Activated CD4-positive, alpha-beta T cell treated with anti-CD3 and anti-CD28 coated beads for 36 hours (primary cell): ENCODE results near the gene COL1A1. TPM values are rescaled to one million over a fixed set of nuclear protein-coding genes. Genes with fewer than 3 reads are reported as not detected.
A peak's percentile ranks its signal among the peaks of the same experiment; 100 is the strongest.

Source experiments
- ATAC-seq: fragments of 200-7000 bp; cut with Tn5 transposase; one replicate; pipeline ENCODE4 v1.10.0; 2021; ENCODE audit warnings: mild to moderate bottlenecking, moderate library complexity
- CTCF ChIA-PET: fragments of 350-600 bp; sonication (Branson Sonifier 250); formaldehyde crosslinking; loops from one replicate; lab custom pipeline; 2021; ENCODE audit warnings: antibody characterized with exemption; lab: Charles Lee
- POLR2A ChIA-PET: fragments of 350-600 bp; sonication (Branson Sonifier 250); formaldehyde crosslinking; loops from one replicate; lab custom pipeline; 2021; ENCODE audit warnings: antibody characterized with exemption, inconsistent platforms; lab: Charles Lee
- DNase-seq: peaks from one replicate; pipeline ENCODE4 v3.0.0-alpha.2; 2020
- H3K27ac Mint-ChIP-seq: one replicate; pipeline ENCODE4 v1.8.0; 2021; ENCODE audit warnings: mixed read lengths
- H3K27me3 Mint-ChIP-seq: one replicate; pipeline ENCODE4 v1.8.0; 2021; ENCODE audit warnings: mixed read lengths
- H3K36me3 Mint-ChIP-seq: one replicate; pipeline ENCODE4 v1.8.0; 2021; ENCODE audit warnings: low read depth, mixed read lengths
- H3K4me1 Mint-ChIP-seq: one replicate; pipeline ENCODE4 v1.8.0; 2021; ENCODE audit warnings: mixed read lengths
- H3K4me3 Mint-ChIP-seq: one replicate; pipeline ENCODE4 v1.8.0; 2021; ENCODE audit warnings: mild to moderate bottlenecking, moderate library complexity, mixed read lengths
- H3K9me3 Mint-ChIP-seq: one replicate; pipeline ENCODE4 v1.8.0; 2021; ENCODE audit warnings: low read depth, mixed read lengths
- intact Hi-C, 2 experiments: fragments of 100-400 bp; cut with DNase I in 1 of 2; cut with micrococcal nuclease in 1 of 2; formaldehyde crosslinking; loops; one replicate each; pipeline versions ENCODE4 v1.14.2 to v1.15.1; 2022 to 2024; cut with DNase I, micrococcal nuclease
- total RNA-seq, 2 experiments: library from RNA; stranded (reverse); gene quantifications; one replicate each; pipeline ENCODE4 v1.2.3, GENCODE V29; 2021

The COL1A1 gene
- total RNA-seq, 2 experiments from 2014 or later = 0.55 to 0.70 TPM

- ChIA-PET POLR2A (no interaction called here), CTCF (interaction anchor here (0.9 to 2.8 kb wide), 5 partner anchors 8 to 113 kb away, joined by 3 to 34 read pairs (median 5); partner anchors contain the start of gene PDK2)
- no peaks in the 10 kb centered on the region for H3K27me3 Mint-ChIP-seq
- intact Hi-C loops = no loop called here
- H3K27ac Mint-ChIP-seq = no peak overlapping the region
- DNase-seq (no peak), ATAC-seq (no peak)
- H3K4me1 Mint-ChIP-seq = peaks cover 8% of the 10 kb centered on the region
- no peaks in the 10 kb centered on the region for H3K36me3 Mint-ChIP-seq
- H3K4me3 Mint-ChIP-seq = no peak overlapping the region
- H3K9me3 Mint-ChIP-seq = no peaks in the 10 kb centered on the region
Observed at GRCh38 chr17:50176559-50177357, 24.7 kb downstream of the COL1A1 start.

- H3K9me3 Mint-ChIP-seq = no peaks in the 10 kb centered on the region
- DNase-seq (no peak), ATAC-seq (no peak)
- H3K27ac Mint-ChIP-seq = no peak overlapping the region
- H3K4me3 Mint-ChIP-seq = no peak overlapping the region
- CTCF ChIA-PET = interaction anchor here (0.6 to 1.1 kb wide), 2 partner anchors 23 to 42 kb away, joined by 3 read pairs; no protein-coding TSS in a partner anchor
- H3K36me3 Mint-ChIP-seq = no peaks in the 10 kb centered on the region
- peaks cover 8% of the 10 kb centered on the region for H3K4me1 Mint-ChIP-seq
- no peaks in the 10 kb centered on the region for H3K27me3 Mint-ChIP-seq
- intact Hi-C loops = no loop called here
- POLR2A ChIA-PET = no interaction called here
Observed at GRCh38 chr17:50175035-50175807, 26.2 kb downstream of the COL1A1 start.

GRCh38 chr17:50174444-50174843 lies 27.0 kb downstream of the COL1A1 start:
- Mint-ChIP-seq H3K4me3 (no peak overlapping the region), H3K27me3 (no peaks in the 10 kb centered on the region), H3K36me3 (no peaks in the 10 kb centered on the region), H3K27ac (no peak overlapping the region), H3K9me3 (no peaks in the 10 kb centered on the region), H3K4me1 (peaks cover 9% of the 10 kb centered on the region)
- CTCF ChIA-PET = interaction anchor here (0.6 to 1.1 kb wide), 3 partner anchors 22 to 42 kb away, joined by 3 read pairs; no protein-coding TSS in a partner anchor
- DNase-seq (no peak), ATAC-seq (no peak)
- intact Hi-C loops = no loop called here
- POLR2A ChIA-PET = no interaction called here

DNA sequence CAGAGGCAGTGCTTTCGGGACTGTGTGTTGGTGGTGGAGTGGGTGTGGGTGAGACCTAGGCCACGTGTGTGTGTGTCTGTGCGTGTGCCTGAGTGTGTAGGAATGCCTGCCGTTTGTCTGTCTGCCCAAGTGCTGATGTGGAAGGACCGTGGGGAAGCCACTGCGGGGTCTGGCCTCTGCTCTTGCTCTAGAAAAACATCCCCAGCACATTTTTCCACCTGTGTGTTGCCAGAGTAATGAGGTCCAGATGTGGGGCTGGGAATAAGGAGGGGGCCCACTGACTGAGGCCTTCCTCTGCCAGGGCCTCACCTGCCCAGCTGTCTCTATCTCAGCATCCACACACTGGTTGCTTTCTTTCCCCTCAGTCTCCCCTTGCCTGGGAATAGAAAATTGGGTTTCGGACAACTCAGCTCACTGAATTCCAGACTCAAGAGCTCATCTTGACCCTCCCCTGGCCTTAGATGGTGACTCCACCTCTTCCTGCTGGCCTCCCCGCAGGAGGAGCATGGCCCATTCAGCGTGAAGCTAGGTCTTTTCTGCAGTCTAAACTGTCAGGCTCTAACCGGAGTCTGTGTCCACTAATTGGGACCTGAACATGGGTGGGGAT lies 28.0 kb downstream of the COL1A1 start:
- DNase-seq (no peak), ATAC-seq (no peak)
- Mint-ChIP-seq H3K4me3 (no peak overlapping the region), H3K27ac (no peak overlapping the region), H3K27me3 (no peaks in the 10 kb centered on the region), H3K36me3 (no peaks in the 10 kb centered on the region), H3K9me3 (no peaks in the 10 kb centered on the region), H3K4me1 (peaks cover 17% of the 10 kb centered on the region)
- CTCF ChIA-PET = interaction anchor here (0.6 to 1.1 kb wide), 4 partner anchors 9 to 123 kb away, joined by 3 to 4 read pairs (median 3); no protein-coding TSS in a partner anchor
- intact Hi-C loops = no loop called here
- POLR2A ChIA-PET = interaction anchor here (0.5 to 0.6 kb wide), 2 partner anchors 65 to 357 kb away, joined by 3 read pairs; no protein-coding TSS in a partner anchor

DNA sequence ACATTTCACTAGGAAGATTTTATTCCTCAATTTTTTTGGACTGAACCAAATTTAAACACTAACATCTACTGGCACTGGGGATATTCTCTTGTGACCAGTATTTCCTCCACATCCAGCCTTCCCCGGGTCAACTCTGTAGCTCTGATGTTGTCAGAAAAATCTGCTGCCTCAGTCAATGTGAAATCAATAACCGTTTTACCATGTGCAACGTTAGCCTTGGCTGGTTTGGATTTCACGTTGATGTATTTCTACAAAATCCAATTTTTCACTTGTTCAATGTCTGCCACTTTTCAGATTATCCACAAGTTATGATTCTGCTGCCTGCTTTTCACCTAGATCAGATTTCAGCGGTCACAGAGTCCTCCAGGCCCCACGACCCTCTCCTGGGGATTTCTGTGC lies 28.5 kb downstream of the COL1A1 start:
- CTCF ChIA-PET = interaction anchor here (0.9 to 1.1 kb wide), 4 partner anchors 9 to 124 kb away, joined by 3 to 4 read pairs (median 4); no protein-coding TSS in a partner anchor
- no peaks in the 10 kb centered on the region for H3K27me3 Mint-ChIP-seq
- H3K4me1 Mint-ChIP-seq = peaks cover 12% of the 10 kb centered on the region
- POLR2A ChIA-PET = interaction anchor here (0.5 kb wide), 1 partner anchor 356 kb away, joined by 3 read pairs; no protein-coding TSS in a partner anchor
- no peak overlapping the region for H3K27ac Mint-ChIP-seq
- intact Hi-C loops = no loop called here
- DNase-seq (no peak), ATAC-seq (no peak)
- no peaks in the 10 kb centered on the region for H3K9me3 Mint-ChIP-seq
- no peak overlapping the region for H3K4me3 Mint-ChIP-seq
- H3K36me3 Mint-ChIP-seq = no peaks in the 10 kb centered on the region

- no peak for DNase-seq
- ChIA-PET POLR2A (no interaction called here), CTCF (interaction anchor here (0.7 to 1.1 kb wide), 3 partner anchors 8 to 28 kb away, joined by 3 to 4 read pairs (median 3); no protein-coding TSS in a partner anchor)
- Mint-ChIP-seq H3K27me3 (no peaks in the 10 kb centered on the region), H3K36me3 (no peaks in the 10 kb centered on the region), H3K9me3 (no peaks in the 10 kb centered on the region), H3K4me3 (no peak overlapping the region), H3K27ac (no peak overlapping the region), H3K4me1 (peaks cover 9% of the 10 kb centered on the region)
- no peak for ATAC-seq
- intact Hi-C loops = no loop called here
Observed at GRCh38 chr17:50172130-50172529, 29.3 kb downstream of the COL1A1 start.

DNA sequence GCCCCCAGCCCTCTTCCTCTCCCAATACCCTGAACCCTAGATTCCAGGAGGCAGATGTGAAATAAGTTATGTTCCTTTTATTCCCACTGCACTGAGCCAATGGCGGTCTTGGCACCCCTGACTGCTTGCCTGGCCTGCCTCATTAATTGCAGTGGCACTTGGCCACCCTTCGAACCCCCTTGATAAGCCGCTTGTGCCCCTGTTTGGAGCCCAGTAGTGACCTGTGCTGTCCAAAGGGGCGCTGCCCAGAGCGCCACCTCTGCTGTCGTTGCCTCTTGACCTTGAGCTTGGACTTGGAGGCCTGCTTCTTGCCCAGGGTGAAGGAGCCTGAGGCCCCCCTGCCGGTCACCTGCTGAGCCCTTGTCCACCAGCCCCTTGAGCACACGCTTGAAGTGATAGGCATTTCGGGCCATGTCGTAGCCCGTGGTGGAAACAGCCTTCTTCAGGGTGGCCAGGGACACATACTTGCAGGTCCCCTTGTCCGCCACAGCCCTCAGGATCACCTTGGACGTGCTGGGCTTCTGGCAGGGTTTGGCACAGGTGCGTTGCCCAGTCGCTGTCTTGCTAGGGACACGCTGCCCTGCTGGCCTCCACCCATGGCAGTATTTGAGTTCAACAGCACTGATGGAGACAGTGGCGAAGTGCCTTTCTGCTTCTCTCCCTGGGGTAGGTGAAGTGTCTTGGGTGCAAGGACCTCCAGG lies 29.9 kb downstream of the COL1A1 start:
- intact Hi-C loops = no loop called here
- Mint-ChIP-seq H3K36me3 (no peaks in the 10 kb centered on the region), H3K27me3 (no peaks in the 10 kb centered on the region), H3K4me3 (no peak overlapping the region), H3K27ac (no peak overlapping the region), H3K9me3 (no peaks in the 10 kb centered on the region), H3K4me1 (peaks cover 9% of the 10 kb centered on the region)
- ATAC-seq (no peak), DNase-seq (no peak)
- ChIA-PET CTCF (interaction anchor here (0.7 to 2.7 kb wide), 3 partner anchors 10 to 29 kb away, joined by 3 to 22 read pairs (median 15); partner anchors contain the start of gene COL1A1), POLR2A (no interaction called here)

DNA sequence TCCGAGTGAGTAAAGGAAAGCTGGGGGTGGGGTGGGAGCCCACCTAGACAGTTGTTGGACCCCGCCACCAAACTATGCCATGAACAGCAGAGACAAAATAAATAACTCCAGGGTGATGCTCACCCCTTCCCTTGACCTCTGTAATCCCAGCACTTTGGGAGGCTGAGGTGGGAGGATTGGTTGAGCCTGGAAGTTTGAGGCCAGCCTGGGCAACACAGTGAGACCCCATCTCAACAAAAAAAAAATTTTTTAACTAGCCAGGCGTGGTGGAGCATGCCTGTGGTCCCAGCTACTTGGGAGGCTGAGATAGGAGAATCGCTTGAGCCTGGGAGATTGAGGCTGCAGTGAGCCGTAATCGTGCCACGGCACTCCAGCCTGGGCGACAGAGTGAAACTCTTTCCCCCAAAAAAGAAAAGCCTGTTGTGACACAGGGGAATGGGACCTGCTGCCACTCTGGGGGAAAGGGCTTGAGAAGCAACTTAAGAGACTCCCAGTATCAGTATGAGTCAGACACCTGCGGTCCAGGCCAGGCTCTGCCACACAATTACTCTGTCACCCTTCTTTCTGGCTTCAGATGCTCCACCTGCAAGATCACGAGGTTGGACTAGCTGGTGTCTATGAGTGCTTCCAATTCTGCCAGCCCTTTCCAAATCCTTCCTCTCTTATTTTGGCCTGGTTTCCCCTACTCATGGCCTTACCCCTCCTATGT lies 30.6 kb downstream of the COL1A1 start:
- ChIA-PET POLR2A (no interaction called here), CTCF (interaction anchor here (0.6 to 3.6 kb wide), 12 partner anchors 7 to 126 kb away, joined by 3 to 34 read pairs (median 6); partner anchors contain the start of gene COL1A1)
- ATAC-seq (peak; percentile 59), DNase-seq (peak; percentile 49)
- no peak overlapping the region for H3K27ac Mint-ChIP-seq
- H3K27me3 Mint-ChIP-seq = no peaks in the 10 kb centered on the region
- H3K4me3 Mint-ChIP-seq = no peak overlapping the region
- peaks cover 9% of the 10 kb centered on the region for H3K4me1 Mint-ChIP-seq
- H3K36me3 Mint-ChIP-seq = no peaks in the 10 kb centered on the region
- H3K9me3 Mint-ChIP-seq = no peaks in the 10 kb centered on the region
- intact Hi-C loops = no loop called here

DNA sequence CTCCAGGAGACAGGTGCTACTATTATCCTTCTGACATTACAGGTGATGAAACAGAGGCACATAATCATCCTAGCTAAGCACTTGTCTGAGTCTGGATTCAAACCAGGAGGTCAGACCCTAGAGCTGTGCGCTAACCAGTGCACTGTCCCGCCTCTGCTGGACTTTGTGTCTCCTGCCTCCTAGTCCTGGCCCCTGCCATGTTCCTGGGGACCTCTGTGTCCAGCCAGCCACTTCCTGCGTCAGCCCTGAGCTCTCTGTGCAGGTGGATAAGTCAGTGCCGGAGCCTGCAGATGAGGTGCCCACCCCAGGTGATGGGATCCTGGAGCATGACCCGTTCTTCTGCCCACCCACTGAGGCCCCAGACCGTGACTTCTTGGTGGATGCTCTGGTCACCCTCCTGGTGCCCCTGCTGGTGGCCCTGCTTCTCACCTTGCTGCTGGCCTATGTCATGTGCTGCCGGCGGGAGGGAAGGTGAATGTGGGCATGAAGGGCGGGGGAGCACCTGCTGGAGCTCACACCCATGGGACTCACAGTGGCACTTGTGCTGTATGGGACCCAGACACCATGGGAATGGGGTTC lies 31.5 kb downstream of the COL1A1 start:
- Mint-ChIP-seq H3K4me3 (no peak overlapping the region), H3K36me3 (no peaks in the 10 kb centered on the region), H3K4me1 (peaks cover 9% of the 10 kb centered on the region), H3K27me3 (no peaks in the 10 kb centered on the region), H3K9me3 (no peaks in the 10 kb centered on the region), H3K27ac (no peak overlapping the region)
- ChIA-PET CTCF (interaction anchor here (0.6 to 3.6 kb wide), 38 partner anchors 8 to 499 kb away, joined by 3 to 34 read pairs (median 4); partner anchors contain the start of gene COL1A1), POLR2A (interaction anchor here (0.6 to 0.7 kb wide), 3 partner anchors 14 to 693 kb away, joined by 3 to 8 read pairs (median 4); no protein-coding TSS in a partner anchor)
- intact Hi-C loops = loop anchor here (1.0 kb wide), 2 partner anchors 28 to 127 kb away; no protein-coding TSS in a partner anchor
- DNase-seq = no peak
- no peak for ATAC-seq
